ENCODE measurements around the gene H1-8.

- TF ChIP-seq SUZ12 (IDR thresholded peaks at IDR 0.05; ENCODE audit: extremely low read depth, insufficient read depth, insufficient read length) (no peak), ZNF274 (IDR thresholded peaks at IDR 0.05; ENCODE audit: low read depth, low read length) (no peak)
Observed at GRCh38 chr3:129560269-129560787, 17.4 kb downstream of the H1-8 start.

All from NT2/D1 (cell line).